ENCODE measurements around the gene GIT2.
"Not testable (repeated sequence)": the region's sequence is repeated elsewhere in the genome, so short reads cannot be mapped to it uniquely, and the experiment has no call there.

Gene GIT2, protein sequence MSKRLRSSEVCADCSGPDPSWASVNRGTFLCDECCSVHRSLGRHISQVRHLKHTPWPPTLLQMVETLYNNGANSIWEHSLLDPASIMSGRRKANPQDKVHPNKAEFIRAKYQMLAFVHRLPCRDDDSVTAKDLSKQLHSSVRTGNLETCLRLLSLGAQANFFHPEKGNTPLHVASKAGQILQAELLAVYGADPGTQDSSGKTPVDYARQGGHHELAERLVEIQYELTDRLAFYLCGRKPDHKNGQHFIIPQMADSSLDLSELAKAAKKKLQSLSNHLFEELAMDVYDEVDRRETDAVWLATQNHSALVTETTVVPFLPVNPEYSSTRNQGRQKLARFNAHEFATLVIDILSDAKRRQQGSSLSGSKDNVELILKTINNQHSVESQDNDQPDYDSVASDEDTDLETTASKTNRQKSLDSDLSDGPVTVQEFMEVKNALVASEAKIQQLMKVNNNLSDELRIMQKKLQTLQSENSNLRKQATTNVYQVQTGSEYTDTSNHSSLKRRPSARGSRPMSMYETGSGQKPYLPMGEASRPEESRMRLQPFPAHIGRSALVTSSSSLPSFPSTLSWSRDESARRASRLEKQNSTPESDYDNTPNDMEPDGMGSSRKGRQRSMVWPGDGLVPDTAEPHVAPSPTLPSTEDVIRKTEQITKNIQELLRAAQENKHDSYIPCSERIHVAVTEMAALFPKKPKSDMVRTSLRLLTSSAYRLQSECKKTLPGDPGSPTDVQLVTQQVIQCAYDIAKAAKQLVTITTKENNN

DNA sequence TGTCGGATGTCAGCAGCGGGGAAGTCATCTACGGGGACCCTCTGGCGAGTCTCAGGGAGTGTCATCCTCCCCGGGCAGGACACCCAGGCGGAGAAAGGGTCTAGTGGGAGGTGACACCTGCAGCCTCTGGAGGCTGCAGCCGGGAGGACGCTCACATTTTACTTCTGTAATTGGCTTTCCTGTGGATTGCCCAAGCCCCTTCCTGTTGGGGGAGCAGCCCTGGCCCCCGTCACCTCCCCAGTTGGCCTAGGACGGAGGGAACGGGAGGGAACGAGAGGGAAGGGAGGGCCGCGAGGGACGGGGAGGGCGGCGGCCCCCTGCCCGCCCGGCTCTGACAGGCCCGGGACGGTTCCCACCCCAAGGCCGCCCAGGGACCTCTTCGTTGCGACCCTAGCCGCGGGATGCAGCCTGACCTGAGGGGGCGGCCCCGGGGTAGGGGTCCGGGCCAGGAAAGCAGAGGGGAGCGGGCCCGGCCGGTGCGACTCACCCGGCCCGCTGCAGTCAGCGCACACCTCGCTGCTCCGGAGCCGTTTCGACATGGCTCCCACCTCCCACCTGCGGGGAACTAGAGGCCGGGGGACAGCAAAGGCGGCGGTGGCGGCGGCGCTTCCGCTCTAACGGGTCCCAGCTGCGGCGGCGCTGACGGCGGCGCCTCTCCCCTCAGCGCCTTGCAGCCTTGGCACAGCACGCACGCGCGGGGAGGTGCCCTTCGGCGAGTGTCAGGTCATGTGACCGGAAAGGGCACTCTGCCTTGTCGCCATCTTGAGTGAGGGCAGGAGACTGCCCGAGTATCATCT is at the start of gene GIT2:
Gene GIT2, minus strand, starts transcription at position 683 of the 797 bp plus-strand sequence. Its CDS starts 144 bp downstream, at position 539.
- DNase-seq (ENCODE audit: low read depth) = peak; percentile 92

DNA sequence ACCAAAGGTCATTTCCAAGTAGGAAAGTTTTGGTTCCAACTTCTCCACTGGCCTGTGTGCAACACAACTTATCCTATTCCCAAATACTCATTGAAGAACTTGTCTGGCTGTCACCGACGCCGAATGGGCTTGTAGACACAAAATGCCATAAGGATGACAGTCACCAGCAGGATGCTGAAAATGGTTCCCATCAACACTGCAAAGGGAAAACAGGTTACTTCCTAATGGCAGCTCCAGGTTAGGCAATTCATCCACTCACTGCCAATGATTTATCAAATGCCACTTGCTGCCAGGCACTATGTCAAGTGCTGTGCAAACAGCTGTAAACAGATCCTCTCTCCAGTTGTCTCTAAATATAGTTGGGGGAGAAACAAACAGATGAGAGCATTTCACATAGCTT is 46.1 kb upstream of the GIT2 start:
- no peak for DNase-seq (ENCODE audit: low read depth)

DNA sequence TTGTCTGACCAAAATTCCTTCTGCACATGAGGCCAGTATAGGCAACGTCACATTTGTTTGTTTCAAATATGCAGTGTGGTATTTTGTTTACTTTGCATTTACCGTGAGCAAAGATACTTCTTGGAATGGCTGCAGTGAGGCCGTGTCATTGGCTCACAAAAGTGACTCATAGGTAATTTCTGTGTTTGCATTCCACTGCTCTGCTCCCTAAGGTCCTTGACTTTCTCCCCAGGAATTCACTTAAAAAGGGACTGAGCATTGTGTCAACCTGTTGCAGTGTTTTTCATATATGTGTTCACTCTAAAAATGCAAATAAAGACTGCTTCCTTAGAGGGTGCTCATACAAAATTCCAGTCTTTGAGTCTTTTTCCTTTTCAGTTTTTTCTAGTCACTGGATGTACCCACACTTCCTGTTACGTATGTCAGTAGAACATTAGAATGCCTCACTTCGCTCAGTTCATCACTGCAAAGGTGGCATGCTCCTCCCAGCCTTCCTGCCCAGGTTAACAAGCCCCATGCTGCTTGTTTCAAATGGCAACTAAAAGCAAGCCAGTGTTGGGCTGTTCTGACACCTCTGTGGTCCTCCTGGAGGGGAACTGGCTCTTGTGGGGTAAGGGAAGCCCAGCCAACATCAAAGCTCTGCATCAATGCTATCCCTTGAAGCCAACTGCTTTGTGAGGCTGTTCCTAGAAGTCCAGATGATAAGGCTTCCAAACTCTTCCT is 43.1 kb upstream of the GIT2 start:
- DNase-seq (ENCODE audit: low read depth) = peak; percentile 98

DNA sequence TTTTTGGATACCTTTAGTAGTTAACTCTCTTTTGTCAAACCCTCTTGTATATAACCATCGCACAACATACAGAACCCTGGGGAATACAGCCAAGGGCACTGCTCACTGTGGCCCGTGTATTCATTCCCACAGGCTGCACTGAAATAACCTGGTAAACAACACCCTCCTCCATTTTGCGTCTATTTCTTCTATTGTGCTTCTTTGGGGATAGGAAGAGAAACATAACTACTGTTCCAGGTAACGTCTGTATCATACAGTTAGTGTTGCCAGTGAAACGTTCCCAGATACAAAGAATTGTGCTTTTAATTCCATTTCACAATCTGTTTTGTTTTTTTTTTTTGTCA is 42.5 kb upstream of the GIT2 start:
- no peak for DNase-seq (ENCODE audit: low read depth)

DNA sequence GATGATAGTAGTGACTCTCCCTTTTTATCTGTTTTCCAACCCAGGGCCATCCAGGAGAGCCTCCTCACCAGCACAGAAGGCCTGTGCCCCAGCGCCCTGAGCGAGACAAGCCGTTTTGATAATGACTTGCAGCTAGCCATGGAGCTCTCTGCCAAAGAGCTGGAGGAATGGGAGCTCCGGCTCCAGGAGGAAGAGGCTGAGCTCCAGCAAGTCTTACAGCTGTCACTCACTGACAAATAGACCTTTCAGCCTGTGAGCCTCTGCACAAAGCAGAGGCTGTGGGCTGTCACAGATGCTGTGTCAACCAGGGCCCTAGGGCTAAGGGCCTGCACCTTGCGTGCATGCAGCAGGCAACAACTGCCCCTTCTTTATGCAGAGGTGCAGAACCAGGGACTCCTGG is 41.1 kb upstream of the GIT2 start:
- no peak for DNase-seq (ENCODE audit: low read depth)

DNA sequence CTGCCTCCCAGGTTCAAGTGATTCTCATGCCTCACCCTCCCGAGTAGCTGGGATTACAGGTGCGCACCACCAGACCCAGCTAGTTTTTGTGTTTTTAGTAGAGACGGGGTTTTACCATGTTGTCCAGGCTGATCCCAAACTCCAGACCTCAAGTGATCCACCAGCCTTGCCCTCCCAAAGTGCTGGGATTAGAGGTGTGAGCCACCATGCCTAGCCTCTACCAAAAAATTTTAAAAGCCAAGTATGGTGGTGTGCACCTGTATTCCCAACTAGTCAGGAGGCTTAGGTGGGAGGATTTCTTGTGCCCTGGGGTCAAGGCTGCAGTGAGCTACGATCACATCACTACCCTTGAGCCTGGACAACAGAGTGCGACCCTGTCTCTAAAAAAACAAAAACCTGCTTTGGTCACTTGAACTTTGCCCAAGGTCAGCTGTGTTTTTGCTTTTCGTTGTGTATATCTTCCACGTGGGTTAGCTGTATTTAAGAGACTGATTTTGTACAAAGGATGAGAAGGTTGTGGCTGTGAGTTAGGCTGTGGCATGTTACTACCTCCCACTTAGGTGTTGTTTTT is 39.5 kb upstream of the GIT2 start:
- DNase-seq (ENCODE audit: low read depth) = no peak

DNA sequence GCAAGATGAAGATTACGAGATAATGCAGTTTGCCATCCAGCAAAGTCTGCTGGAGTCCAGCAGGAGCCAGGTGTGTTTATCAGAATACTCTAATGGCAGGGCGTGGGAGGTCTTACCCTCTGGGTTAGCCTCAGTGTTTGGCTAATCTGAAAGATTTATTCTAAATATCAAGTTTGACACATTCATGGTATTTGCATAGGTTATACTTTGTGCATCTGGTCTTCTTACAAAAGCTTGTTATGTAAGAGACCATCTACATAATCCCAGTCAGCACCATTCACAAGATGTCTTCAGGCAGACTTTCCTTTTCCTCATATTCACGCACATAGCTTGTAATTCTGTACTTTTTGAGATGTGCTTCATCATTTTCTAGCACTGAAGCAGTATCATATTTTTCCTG is 37.7 kb upstream of the GIT2 start:
- no peak for DNase-seq (ENCODE audit: low read depth)

DNA sequence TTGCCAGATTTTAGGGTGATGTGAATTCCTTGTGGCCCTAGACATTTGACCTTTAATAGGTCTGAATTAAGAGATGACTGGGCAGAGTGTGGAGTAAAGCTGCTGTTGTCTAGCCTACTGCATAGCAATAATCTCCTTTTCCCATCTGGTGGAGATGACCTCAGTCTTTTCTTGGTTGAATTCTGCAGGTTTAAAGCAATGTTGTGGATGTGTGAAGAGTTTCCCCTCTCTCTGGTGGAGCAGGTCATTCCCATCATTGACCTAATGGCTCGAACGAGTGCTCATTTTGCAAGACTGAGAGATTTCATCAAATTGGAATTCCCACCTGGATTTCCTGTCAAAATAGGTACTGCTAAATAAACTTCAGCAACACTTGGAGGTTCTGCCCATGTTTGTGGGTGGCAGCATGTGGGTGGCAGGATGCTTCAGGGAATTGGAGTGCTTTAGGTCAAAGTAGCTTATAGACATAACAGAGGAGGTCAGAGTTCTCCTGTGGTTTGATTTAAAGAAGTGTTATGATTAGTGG is 33.2 kb upstream of the GIT2 start:
- DNase-seq (ENCODE audit: low read depth) = no peak

DNA sequence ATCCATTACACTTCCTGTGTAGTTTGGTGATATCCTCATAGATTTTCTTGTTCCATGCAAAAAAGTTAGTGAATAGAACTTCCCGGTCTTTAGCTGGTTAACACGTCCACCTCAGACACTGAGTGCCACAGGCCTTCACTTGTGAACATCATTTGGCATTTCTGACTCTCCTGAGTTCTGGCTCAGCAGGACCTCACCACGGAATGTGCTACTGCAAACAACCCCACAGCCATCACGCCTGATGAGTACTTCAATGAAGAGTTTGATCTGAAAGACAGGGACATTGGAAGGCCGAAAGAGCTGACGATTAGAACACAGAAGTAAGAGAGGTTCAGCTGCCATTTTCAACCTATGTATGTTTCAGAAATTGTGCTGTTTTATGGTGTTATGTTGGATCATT is 32.2 kb upstream of the GIT2 start:
- DNase-seq (ENCODE audit: low read depth) = no peak

DNA sequence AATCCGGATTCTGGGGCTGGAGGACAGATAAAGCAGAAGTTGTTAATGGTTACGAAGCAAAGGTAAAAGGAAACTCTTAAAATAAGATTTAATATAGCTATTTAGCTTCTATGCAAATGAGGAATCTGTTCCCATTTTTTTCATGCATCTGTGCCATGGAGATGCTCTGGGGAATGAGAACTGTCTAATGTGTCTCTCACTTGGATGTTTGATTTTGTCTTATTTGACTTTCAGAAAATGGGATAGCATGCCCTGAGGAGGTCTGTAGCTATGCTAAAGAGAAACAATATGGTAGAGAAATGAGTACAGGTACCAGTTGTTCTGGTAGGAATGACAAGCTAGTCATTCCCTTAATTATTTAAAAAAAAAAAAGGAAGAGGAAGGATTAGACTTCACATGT is 27.9 kb upstream of the GIT2 start:
- no peak for DNase-seq (ENCODE audit: low read depth)

DNA sequence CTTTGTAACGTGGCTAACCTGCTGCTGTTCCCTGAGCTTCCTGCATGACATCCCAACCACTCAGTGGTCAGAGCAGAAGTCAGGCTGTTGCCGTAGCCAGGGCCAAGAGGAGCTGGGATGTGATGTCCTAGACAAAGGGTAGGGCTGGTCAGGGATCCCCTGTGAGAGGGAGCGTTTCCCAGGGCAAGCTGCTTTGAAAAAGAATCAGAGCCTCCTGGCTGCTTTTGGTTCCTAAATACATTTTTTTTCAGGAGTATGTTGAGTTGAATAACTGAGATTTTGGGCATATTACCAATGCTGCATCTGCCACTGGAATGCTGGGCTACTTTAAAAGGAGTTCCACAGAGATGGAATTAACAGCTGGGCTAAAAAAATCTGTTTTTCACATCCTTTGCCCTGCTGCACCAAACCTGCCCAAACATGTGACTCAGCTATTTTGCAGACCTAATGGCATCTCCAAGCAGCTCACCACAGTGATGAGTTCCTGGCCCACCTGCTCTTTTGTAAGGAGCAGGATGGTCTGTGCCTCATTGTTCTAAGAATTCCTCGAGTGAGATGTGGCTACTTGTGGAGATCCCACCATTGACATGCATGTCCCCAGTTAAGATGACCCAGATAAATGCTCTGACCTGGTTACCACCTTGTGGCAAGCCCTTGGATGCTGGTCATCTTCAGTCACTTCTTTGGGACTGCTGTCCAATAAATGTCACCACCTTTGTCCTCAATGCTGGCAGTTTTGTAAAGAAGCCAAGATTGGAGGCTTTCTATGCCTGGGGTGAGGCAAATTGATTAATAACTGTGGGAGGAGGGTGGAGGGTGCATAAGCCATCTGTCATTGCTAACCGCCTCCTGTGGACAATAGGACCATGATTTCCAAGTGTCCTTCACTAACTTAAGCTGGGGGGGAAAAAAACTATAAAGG is 27.2 kb upstream of the GIT2 start:
- peak; percentile 85 for DNase-seq (ENCODE audit: low read depth)

DNA sequence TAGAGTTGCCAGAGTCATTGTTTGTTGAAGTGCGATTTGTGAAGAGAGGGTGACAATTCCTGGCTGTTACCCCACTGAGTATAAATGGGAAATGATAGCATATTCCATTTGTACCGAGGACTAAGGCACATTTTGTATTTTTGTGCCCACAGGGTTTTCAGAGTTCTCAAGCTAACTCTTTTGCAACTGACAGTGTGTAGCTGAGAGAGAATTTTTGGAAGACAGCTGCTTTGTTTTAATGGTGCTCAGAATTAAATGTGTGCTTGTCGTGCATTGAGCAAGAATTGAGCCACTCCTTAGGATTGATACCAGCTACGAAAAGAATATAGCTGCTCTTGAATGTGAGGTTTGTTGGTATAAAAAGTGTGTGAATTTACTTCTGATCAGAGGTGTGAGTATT is 24.8 kb upstream of the GIT2 start:
- no peak for DNase-seq (ENCODE audit: low read depth)

DNA sequence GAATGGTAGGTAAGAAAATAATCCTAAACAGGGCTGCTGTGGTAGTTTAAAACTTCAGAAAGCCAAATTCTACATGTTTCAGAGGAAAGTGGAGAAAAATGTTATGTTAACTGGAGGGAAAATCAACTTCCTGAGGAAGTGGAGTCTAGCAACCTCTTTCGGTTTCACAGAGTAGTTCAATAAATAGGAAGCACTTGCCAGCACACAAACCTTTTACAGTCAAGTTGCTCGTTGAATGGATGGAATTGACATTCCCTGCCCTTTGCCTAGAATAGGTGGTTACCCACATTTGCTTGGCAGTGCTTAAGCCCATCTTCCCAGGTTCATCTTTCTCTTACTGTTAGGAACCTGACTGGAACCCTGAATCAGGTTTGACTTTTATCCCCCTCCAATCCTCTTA is 19.0 kb upstream of the GIT2 start:
- no peak for DNase-seq (ENCODE audit: low read depth)

DNA sequence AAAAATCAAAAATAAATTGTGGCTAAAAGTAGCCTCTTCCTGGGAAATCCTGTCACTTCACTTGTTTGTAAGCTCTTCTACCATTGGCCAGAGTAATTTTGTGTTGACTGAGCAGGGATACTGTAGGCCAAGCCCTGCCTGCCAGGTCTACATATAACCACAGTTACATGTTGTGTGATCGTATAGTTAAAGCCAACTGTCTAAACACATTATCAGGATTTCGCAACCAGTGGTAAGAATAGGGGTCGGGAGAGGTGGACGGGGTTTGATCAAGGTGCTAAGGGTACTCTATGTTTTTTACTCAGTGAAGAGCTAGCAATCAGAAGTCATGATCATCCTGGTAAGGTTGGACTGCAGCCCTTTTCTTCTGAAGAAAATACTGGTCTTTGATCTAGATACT is 16.5 kb upstream of the GIT2 start:
- DNase-seq (ENCODE audit: low read depth) = no peak

DNA sequence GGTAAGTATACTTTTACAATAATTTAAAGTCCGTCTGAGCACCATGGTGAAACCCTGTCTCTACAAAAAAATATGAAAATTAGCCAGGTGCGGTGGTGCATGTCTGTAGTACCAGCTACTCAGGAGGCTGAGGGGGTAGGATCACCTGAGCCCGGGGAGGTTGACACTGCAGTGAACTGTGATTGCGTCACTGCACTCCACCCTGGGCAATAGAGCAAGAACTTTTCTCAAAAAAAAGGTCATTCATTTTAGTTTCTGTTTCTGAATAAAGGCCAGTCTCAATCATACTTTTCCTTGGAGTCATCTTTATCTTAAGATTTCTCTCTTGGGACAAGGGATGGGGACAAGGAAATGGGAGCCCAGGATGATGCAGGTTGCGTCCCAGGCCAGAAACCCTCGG is 16.0 kb upstream of the GIT2 start:
- peak; percentile 25 for DNase-seq (ENCODE audit: low read depth)

DNA sequence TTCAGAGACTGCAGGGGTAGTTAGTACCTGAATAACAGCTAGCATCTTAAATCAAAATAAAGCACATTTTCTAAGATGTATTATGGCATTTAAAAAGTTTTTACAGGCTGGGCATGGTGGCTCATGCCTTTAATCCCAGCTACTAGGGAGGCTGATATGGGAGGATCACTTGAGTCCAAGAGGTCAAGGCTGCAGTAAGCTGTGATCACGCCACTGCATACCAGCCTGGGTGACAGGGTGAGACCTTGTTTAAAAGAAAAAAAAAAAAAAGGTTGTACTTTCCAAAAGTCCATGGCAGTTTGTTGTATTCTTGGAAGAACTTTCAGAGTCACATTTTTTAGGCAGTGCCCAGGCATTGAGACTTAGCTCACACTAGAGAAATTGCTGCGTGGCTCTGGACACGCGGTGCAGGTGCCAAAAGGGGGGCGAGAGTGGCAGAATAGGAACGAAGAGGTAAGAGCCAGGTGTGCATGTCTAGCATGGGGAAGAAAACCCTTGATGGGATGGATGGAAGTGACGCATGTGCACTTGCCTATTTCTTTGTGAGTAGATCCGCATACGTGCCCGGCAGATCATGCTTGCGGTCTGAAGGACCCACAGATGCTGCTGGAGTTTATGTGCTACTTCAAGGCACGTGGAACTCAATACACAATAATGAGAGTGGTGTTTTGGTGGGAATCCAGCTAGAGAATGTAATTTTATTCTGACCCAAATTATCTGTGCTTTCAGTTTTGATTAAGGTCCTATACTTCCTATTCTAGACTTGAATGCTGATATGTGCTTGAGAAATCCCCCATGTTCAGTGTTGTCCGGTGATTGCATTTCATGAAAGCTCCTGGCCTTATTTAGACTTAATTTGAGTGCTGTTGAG is 14.9 kb upstream of the GIT2 start:
- no peak for DNase-seq (ENCODE audit: low read depth)

DNA sequence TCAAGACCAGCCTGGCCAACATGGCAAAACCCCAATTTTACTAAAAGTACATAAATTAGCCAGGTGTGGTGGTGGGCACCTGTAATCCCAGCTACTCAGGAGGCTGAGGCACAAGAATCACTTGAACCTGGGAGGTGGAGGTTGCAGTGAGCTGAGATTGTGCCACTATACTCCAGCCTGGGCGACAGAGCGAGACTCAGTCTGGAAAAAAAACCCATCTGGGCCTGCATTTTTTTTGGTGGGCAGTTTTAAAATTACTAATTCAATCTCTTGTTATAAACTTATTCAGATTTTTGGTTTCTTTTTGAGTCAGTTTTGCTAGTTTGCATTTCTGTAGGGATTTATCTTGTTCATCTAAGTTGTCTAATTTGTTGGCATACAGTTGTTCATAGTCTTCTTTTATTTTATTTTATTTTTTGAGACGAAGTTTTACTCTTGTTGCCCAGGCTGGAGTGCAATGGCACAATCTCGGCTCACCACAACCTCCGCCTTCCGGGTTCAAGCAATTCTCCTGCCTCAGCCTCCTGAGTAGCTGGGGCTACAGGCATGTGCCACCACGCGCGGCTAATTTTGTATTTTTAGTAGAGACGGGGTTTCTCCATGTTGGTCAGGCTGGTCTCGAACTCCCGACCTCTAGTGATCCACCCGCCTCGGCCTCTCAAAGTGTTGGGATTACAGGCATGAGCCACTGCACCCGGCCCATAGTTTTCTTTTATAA is 12.7 kb upstream of the GIT2 start:
- not testable (repeated sequence) for DNase-seq (ENCODE audit: low read depth)

DNA sequence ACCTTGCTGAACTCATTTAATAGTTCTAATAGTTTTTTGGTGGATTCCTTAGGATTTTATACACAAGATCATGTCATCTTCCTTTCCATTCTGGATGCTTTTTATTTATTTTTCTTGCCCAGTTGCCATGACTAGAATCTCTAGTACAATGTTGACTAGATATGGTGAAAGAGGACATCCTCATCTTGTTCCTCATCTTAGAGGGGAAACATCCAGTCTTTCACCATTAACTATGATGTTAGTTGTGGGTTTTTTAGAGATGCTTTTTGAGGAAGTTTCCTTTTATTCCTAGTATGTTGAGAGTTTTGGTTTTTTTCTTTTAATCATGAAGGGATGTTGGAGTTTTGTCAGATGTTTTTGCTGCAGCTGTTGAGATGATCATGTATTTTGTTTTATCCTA is 11.7 kb upstream of the GIT2 start:
- DNase-seq (ENCODE audit: low read depth) = peak; percentile 36

DNA sequence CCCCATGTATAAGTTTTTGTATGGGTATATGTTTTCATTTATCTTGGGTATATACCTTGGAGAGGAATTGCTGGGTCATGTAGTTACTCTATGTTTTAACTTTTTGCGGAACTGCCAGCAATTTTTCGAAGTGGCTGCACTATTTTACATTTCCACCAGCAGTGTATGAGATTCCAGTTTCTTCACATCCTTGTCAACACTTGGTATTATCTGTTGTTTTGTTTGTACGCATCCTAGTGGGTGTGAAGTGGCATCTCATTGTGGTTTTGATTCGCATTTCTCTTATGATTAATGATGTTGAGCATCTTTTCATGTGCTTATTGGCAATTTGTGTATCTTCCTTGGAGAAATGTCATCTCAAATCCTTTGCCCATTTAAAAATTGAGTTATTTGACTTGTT is 9.9 kb upstream of the GIT2 start:
- DNase-seq (ENCODE audit: low read depth) = no peak
